ENCODE data around the gene SMARCB1.

The SMARCB1 gene

DNA sequence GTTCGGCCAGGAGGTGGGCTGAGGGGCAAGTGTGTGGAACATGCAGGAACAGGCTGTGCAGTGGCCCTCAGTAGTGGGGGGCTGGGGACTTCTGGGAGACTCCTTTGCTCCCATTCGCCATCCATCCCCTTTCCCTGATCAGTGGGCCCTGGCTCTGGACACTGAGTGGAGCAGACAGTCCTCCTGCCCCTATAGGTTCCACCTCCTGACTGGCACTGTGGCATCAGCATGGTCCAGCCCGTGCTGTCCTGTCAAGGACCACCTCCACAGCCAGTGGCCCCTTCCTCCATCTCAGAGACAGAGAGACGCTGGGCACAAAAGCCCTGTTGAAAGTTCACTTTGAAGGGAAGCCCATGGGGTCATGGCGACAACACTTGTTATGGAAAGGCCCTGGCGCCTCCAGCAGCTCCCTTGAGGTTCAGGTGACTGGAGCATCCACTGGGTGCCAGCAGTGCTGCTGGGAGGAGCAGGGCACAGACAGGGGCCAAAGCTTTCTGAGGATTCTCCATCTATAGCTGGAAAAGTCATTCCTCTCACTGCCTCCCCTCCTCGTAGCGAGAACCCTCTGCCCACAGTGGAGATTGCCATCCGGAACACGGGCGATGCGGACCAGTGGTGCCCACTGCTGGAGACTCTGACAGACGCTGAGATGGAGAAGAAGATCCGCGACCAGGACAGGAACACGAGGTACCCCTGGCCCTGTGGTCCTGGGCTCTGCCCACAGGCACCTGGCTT is 46.4 kb downstream of the SMARCB1 start:
- DNase-seq = no peak

DNA sequence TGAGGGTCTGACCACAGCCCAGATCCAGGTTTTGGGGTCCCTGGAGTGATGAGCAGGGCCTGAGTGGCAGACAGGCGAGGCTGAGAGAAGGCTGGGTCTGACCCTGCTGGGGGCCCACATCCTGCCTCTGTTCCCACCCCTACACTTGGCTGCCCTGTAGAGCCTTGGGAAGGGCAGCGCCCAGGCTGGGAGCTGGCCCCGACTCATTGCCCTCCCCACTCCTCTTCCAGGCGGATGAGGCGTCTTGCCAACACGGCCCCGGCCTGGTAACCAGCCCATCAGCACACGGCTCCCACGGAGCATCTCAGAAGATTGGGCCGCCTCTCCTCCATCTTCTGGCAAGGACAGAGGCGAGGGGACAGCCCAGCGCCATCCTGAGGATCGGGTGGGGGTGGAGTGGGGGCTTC is 47.1 kb downstream of the SMARCB1 start:
- no peak for DNase-seq

GRCh38 chr22:23834406-23834792 is 47.6 kb downstream of the SMARCB1 start:
- DNase-seq = no peak

- no peak for DNase-seq
These were observed 48.2 kb downstream of the SMARCB1 start for GRCh38 chr22:23834793-23835483.

DNA sequence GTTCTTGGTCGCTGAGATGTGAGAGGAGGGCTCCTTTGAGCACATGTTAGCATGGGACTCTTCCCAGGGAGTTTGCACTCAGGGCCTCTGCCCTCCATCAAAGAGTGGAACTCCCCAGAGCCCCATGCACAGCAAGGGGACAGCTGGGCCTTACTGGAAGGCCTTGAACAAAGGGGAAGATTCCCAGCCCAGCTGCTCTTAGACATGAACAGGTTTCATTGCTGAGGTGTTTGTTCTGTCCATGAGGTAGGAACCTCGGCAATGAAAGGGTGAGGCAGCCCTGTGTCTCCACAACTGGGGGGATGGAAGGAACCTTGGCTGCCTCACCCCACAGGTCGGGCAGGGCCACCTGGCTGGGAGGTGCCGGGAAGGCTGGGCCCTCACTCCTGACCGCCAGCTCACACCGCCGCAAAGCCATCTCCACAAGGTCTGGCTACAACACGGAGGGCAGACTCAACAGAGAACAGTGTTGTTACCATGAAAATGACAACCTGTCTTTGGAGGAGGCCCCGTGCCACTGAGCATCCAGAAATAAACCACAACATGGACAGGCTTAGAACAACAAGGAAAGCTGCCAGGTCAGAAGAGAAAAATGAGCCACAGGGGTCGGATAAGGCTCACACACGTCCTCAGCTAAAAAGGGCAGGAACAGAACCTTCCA is 48.8 kb downstream of the SMARCB1 start:
- DNase-seq = no peak

DNA sequence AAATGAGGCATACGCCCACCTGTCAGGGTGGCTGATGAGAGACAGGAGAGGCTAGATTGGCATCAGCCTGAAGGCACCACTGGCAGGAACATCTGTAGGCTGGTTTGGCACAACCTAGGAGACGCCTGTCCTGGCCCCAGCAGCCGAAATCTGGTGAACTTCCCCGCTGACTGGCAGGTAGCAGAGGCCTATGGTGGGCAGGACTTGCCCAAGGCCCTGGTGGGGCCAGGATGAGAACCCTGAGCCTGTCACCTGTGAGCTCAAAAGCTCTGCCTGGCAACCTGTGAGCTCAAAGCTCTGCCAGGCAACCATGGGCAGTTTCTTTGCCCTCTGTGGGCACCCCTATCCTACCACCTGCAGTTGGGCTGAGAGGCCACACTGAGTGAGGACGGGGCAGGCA is 49.5 kb downstream of the SMARCB1 start:
- no peak for DNase-seq

- no peak for DNase-seq
These were observed 50.1 kb downstream of the SMARCB1 start for GRCh38 chr22:23836692-23837495.

GRCh38 chr22:23837496-23837859 is 50.7 kb downstream of the SMARCB1 start:
- DNase-seq = no peak

DNA sequence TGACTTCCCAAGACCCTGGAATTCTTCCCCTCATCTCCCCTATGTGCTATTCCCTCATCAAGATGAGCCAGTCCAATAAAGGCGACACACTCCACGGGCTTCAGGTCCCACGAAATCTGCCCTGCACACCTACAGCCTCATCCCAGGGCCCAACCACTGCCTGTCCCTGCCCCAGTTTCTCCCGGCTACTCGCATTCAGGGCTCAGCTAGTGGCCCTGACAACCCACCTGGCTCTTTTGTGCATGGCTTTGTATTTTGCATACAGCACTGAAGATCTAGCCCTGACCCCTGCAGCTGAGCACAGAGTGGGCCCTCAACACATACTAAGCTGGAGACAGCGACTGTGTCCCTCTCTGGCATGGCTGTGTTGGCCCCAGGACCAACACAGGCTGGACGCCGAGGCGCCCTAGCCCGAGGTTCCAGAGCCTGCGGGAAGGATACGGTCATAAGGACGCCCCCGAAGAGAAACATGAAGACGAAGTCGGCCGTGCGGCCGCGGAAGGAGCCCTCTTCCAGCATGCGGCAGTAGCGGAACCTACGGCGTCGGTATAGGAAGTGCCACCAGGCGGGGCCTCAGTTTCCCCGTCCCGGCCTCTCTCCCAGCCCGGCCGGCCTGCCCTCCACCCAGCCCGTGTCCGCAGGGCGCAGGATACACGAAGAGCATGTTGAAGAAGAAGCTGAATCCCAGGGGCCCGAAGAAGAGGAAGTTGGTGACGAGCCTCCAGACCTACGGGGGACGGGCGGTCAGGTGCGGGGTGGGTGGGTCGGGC is 51.3 kb downstream of the SMARCB1 start:
- DNase-seq = no peak

DNA sequence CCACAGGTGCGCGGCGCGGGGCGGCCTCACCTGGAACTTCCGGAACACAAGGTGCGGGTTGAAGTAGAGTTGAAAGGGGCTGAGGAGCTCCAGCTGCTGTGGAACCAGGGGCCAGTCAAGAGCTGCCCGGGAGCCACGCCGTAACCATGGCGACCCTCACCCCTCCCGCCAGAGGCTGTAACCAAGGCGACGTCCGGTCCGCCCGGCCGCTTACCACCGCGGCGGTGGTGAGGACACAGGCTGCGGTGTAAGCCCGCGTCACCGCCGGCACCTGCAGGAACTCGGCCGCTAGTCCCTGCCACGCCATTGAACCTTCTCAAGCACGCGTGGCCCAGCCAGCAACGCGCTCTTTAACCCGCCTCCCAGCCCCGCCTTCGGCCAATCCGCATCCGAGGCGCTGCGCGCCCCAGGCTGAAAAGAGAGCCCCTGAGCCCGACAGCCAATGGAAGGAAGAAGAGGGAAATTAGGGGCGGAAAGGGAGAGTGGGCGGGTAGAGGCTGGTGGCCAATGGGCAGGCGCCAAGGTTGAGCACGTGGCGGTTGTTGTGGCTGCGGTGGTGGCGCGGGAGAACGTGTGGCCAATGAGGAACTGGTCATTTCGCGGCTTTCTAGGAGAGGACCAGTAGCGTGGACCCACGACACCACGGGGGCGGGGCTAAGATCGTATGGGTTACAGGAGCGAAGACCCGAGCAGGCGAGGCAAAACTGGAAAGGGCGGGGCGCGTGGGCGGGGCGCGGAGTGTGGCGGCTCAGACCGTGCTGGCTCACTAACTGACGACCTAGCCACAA is 52.1 kb downstream of the SMARCB1 start, which contains the start of gene DERL3:
Gene DERL3 (minus strand): TSS at position 326 of the 788 bp plus-strand sequence. CDS start 19 bp downstream, at position 307.
- DNase-seq = peak; percentile 91 to 97 (median 93)

- DNase-seq = no peak
These were observed 53.3 kb downstream of the SMARCB1 start for GRCh38 chr22:23840026-23840425.

DNA sequence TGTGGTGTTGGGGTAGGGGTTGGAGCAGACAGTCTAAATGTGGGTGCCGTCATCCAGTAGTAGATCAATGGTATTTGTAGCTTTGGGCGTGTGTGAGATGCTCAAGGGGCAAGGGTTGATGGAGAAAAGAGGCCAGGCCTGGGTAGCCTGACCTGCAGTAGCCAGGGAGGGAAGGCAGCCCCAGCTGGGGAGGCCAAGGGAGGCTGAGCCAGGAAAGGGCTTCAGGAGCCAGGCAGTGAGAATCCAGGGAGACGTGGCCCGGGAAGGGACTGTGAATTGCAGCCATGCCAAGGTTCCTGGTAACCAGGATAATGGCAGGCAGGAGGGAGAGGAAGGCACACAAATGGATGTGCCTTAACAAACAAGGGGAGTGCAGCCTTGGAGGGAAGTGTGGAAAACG is 54.5 kb downstream of the SMARCB1 start:
- DNase-seq = no peak

DNA sequence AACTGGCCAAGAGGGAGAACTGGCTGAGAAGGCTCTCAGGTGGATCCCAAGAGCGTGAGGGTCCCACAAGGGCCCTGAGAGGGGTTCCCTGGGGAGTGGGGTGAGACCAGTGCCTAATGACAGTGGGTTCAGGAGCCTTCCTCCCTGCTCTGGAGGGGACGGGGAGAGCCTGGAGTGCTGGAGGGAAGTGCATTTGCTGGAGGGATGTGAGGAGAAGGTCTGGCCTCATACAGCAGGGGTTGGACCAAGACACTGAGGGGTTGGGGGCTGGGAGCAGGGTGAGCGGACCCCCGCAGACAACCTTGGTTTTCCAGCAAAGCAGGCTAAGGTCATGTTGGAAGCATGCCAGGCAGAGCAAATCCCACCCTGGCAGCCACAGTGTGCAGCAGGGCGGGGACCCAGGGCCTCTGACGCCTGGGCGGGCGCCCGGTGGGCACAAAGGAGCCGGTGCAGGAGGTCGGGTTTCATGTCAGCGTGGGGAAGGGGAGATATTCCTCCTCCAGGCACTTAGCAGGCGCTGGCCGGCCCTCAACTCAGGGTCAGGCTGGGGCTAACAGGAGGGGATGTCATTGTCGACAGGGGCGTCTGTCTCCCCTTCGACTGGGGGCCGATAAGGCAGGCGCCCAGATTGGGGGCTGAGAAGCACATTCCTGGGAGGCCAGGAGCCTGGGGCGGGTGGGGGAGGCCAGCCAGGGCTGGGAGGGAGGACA is 55.1 kb downstream of the SMARCB1 start:
- DNase-seq = no peak

DNA sequence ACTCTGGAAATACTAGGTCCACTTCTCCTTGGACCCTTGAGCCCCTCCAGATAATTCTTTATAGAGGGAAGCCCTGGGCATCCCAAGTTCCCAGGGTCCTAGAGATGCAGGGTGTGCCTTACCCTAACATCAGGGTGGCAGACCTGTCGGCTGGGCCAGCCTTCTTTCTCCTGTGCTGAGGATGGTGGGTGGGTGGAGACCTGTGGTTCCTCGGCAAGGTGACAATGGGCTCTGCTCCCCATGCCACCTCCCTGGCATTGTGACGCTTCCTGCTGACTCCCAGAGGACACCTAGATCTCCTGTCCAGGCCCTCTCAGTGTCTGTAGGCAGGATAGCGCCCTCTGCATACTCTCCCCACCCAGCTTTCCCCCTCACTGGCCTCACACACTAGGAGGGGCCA is 55.8 kb downstream of the SMARCB1 start:
- DNase-seq = no peak

GRCh38 chr22:23844739-23845202 is 58.0 kb downstream of the SMARCB1 start:
- no peak for DNase-seq

- no peak for DNase-seq
These were observed 58.7 kb downstream of the SMARCB1 start for GRCh38 chr22:23845265-23846080.

DNA sequence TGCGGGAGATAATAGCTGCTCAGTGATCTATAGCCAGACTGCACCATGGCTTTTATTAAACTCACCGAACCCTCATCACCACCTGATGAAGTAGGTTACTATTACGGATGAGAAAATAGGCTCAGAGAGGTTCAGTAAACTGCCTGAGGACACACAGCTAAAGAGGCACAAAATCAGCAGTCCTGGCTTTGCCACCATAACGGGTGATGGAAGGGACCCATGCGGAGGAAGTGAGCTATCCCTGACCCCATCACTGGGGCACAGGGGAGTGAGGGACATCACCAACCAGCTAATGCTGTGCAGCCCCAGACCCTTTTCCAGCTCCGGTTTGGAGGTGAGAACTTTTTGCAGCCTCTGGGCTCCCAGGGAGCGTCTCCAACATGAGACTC is 59.3 kb downstream of the SMARCB1 start:
- DNase-seq = no peak

DNA sequence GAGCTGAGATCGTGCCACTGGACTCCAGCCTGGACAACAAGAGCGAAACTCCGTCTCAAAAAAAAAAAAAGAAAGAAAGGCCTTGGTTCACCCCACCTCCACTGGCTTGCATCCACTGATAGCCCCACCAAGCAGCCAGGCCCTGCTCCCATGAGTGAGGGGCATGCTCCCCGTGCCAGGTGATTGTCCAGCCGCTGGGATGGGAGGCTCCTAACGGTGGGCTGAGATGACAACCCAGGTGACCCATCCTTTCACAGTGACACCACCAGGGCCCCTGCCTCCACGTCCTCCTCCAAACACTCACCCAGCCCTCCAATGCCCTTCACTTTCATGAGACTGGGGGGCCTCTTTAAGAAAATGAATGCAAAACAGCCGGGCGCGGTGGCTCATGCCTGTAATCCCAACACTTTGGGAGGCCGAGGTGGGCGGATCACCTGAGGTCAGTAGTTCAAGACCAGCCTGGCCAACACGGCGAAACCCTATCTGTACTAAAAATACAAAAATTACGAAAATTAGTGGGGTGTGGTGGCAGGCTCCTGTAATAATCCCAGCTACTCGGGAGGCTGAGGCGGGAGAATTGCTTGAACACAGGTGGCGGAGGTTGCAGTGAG is 60.6 kb downstream of the SMARCB1 start:
- no peak for DNase-seq

Measured in activated CD4-positive, CD25-positive, alpha-beta regulatory T cell (primary cell).